ENCODE data around the gene JMJD6.

JMJD6 gene

DNA sequence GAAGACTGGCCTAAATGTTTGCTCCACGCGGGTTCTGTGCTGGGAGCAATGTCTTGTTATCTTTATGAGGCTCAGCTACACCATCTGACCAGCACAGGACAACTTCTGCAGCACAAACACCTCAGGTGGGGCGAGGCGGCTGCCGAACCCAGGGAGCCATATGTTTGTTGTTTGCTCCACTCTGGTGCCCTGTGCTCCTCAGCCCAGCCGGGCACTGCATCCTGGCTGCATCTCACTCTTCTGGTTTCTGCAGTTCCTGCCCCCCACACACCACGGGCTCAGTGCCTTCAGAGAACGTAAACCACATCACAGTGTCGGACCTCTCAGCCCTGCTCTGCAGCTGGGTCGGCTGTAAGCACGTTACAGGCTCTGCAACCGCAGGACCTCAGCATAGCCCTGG is 48.1 kb downstream of the JMJD6 start:
- H4K5ac ChIP-seq (ENCODE audit: low read length) = no peak overlapping the region
- no peak overlapping the region for H4K8ac ChIP-seq (ENCODE audit: low read depth, low read length)
- H3K36me3 ChIP-seq (ENCODE audit: control insufficient read depth, insufficient read depth, low read length) = no peaks in the 10 kb centered on the region
- H2BK15ac ChIP-seq (replicated peaks; ENCODE audit: low read depth) = no peak overlapping the region
- H3K23ac ChIP-seq (ENCODE audit: low read length) = no peak overlapping the region
- H3K79me1 ChIP-seq (ENCODE audit: low read length) = no peaks in the 10 kb centered on the region
- H2BK5ac ChIP-seq (ENCODE audit: low read length) = no peak overlapping the region
- no peaks in the 10 kb centered on the region for H3K79me2 ChIP-seq (ENCODE audit: control insufficient read depth, insufficient read depth, low read length)
- no CpG with 5 or more reads among the region's 12 CpGs for WGBS (ENCODE audit: extremely low coverage, insufficient coverage, low lambda C conversion rate)
- H2BK120ac ChIP-seq (ENCODE audit: low read depth, low read length) = no peak overlapping the region
- H3K4me2 ChIP-seq (ENCODE audit: low read length) = no peak overlapping the region
- H3K18ac ChIP-seq (ENCODE audit: low read length) = no peak overlapping the region
- no peak overlapping the region for H3K4me3 ChIP-seq (ENCODE audit: low read length)
- no peaks in the 10 kb centered on the region for H3K27me3 ChIP-seq (ENCODE audit: insufficient read depth, low read length, poor library complexity)
- no peak for DNase-seq
- H3K4me1 ChIP-seq (ENCODE audit: control insufficient read depth, low read depth, low read length) = no peaks in the 10 kb centered on the region
- no peak overlapping the region for H3K27ac ChIP-seq (ENCODE audit: low read depth, low read length)
- no peak overlapping the region for H3K4ac ChIP-seq (ENCODE audit: low read depth, low read length)
- H2AK5ac ChIP-seq (ENCODE audit: low read length) = no peak overlapping the region
- no peak overlapping the region for H3K9ac ChIP-seq (ENCODE audit: low read length)
- H3K56ac ChIP-seq (ENCODE audit: low read length) = peak overlapping the region; percentile 34

DNA sequence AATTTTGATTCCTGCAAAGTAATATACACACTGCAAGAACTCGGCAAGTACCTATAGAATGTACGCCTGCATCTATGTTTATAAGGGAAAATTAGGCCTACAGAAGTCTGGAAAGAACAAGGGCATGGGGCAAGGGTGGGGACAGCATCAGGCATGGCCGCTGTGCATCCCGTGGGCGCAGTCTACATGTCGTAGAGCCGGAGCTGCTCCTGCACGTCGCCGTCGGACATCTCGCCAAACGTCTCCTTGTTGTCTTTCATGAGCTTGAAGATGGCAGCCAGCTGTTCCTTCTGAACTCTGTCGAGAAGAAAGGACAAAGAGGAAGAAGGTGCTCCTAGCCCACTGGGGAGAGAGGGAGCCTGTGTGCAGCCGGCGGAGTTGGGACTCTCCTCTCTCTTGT is 49.0 kb downstream of the JMJD6 start:
- Histone ChIP-seq H3K23ac (ENCODE audit: low read length) (no peak overlapping the region), H2BK5ac (ENCODE audit: low read length) (no peak overlapping the region), H3K4me3 (ENCODE audit: low read length) (no peak overlapping the region), H3K27me3 (ENCODE audit: insufficient read depth, low read length, poor library complexity) (no peaks in the 10 kb centered on the region), H2BK15ac (replicated peaks; ENCODE audit: low read depth) (no peak overlapping the region), H3K79me1 (ENCODE audit: low read length) (no peaks in the 10 kb centered on the region), H3K9ac (ENCODE audit: low read length) (no peak overlapping the region), H4K5ac (ENCODE audit: low read length) (no peak overlapping the region), H3K27ac (ENCODE audit: low read depth, low read length) (no peak overlapping the region), H3K4me1 (ENCODE audit: control insufficient read depth, low read depth, low read length) (no peaks in the 10 kb centered on the region), H3K36me3 (ENCODE audit: control insufficient read depth, insufficient read depth, low read length) (no peaks in the 10 kb centered on the region), H3K56ac (ENCODE audit: low read length) (no peak overlapping the region), H3K4ac (ENCODE audit: low read depth, low read length) (no peak overlapping the region), H2BK120ac (ENCODE audit: low read depth, low read length) (no peak overlapping the region), H3K4me2 (ENCODE audit: low read length) (no peak overlapping the region), H3K79me2 (ENCODE audit: control insufficient read depth, insufficient read depth, low read length) (no peaks in the 10 kb centered on the region), H4K8ac (ENCODE audit: low read depth, low read length) (no peak overlapping the region), H2AK5ac (ENCODE audit: low read length) (no peak overlapping the region), H3K18ac (ENCODE audit: low read length) (no peak overlapping the region)
- no CpG with 5 or more reads among the region's 16 CpGs for WGBS (ENCODE audit: extremely low coverage, insufficient coverage, low lambda C conversion rate)
- DNase-seq = no peak

DNA sequence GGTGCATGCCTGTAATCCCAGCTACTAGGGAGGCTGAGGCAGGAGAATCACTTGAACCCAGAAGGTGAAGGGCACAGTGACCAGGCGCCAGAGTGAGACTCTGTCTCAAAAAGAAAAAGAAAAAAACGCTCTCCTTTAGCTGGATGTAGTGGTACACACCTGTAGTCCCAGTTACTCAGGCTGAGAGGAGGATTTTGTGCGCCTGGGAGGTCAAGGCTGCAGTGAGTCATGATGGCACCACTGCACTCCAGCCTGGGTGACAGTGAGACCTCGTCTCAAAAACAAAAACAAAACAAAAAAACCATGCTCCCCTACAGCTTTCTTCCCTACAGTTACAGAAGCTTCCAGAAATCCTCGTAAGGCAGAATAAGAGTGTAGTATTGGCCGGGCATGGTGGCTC is 49.8 kb downstream of the JMJD6 start:
- no peak overlapping the region for H3K9ac ChIP-seq (ENCODE audit: low read length)
- H2AK5ac ChIP-seq (ENCODE audit: low read length) = no peak overlapping the region
- no peak overlapping the region for H2BK5ac ChIP-seq (ENCODE audit: low read length)
- H3K4ac ChIP-seq (ENCODE audit: low read depth, low read length) = no peak overlapping the region
- H3K4me2 ChIP-seq (ENCODE audit: low read length) = no peak overlapping the region
- no peak overlapping the region for H3K56ac ChIP-seq (ENCODE audit: low read length)
- no peaks in the 10 kb centered on the region for H3K4me1 ChIP-seq (ENCODE audit: control insufficient read depth, low read depth, low read length)
- no peaks in the 10 kb centered on the region for H3K79me1 ChIP-seq (ENCODE audit: low read length)
- no peak for DNase-seq
- H3K18ac ChIP-seq (ENCODE audit: low read length) = no peak overlapping the region
- H4K5ac ChIP-seq (ENCODE audit: low read length) = no peak overlapping the region
- no CpG with 5 or more reads among the region's 6 CpGs for WGBS (ENCODE audit: extremely low coverage, insufficient coverage, low lambda C conversion rate)
- no peak overlapping the region for H3K27ac ChIP-seq (ENCODE audit: low read depth, low read length)
- H4K8ac ChIP-seq (ENCODE audit: low read depth, low read length) = no peak overlapping the region
- H3K27me3 ChIP-seq (ENCODE audit: insufficient read depth, low read length, poor library complexity) = no peaks in the 10 kb centered on the region
- no peak overlapping the region for H3K23ac ChIP-seq (ENCODE audit: low read length)
- no peak overlapping the region for H2BK15ac ChIP-seq (replicated peaks; ENCODE audit: low read depth)
- H3K79me2 ChIP-seq (ENCODE audit: control insufficient read depth, insufficient read depth, low read length) = no peaks in the 10 kb centered on the region
- no peak overlapping the region for H2BK120ac ChIP-seq (ENCODE audit: low read depth, low read length)
- H3K36me3 ChIP-seq (ENCODE audit: control insufficient read depth, insufficient read depth, low read length) = no peaks in the 10 kb centered on the region
- H3K4me3 ChIP-seq (ENCODE audit: low read length) = no peak overlapping the region

DNA sequence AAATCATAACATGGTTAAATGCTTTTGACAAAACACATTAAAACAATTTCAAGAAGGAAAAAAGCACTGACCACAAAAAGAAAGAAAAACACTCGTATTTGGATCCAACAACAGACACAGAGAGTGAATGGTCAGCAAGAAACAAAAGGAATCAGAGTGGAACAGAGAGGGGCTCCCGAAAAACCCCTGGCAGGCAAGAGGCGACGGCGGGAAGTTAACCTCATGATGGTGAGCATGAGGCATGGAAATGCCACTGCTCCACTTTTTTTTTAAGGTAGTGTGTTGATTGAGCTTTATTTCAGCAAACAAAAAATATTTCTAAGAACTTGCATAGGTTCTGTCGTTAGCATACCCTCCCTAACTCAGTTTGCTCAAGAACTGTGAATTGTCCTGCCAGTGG is 50.8 kb downstream of the JMJD6 start:
- H3K56ac ChIP-seq (ENCODE audit: low read length) = no peak overlapping the region
- H3K79me1 ChIP-seq (ENCODE audit: low read length) = no peaks in the 10 kb centered on the region
- H2AK5ac ChIP-seq (ENCODE audit: low read length) = no peak overlapping the region
- no peak overlapping the region for H3K9ac ChIP-seq (ENCODE audit: low read length)
- no peak overlapping the region for H2BK5ac ChIP-seq (ENCODE audit: low read length)
- H3K27me3 ChIP-seq (ENCODE audit: insufficient read depth, low read length, poor library complexity) = no peaks in the 10 kb centered on the region
- no peaks in the 10 kb centered on the region for H3K36me3 ChIP-seq (ENCODE audit: control insufficient read depth, insufficient read depth, low read length)
- H3K27ac ChIP-seq (ENCODE audit: low read depth, low read length) = no peak overlapping the region
- no peak overlapping the region for H2BK120ac ChIP-seq (ENCODE audit: low read depth, low read length)
- WGBS (ENCODE audit: extremely low coverage, insufficient coverage, low lambda C conversion rate) = no CpG with 5 or more reads among the region's 6 CpGs
- H3K4me1 ChIP-seq (ENCODE audit: control insufficient read depth, low read depth, low read length) = peaks cover 4% of the 10 kb centered on the region
- H3K79me2 ChIP-seq (ENCODE audit: control insufficient read depth, insufficient read depth, low read length) = no peaks in the 10 kb centered on the region
- no peak overlapping the region for H4K5ac ChIP-seq (ENCODE audit: low read length)
- no peak overlapping the region for H3K23ac ChIP-seq (ENCODE audit: low read length)
- no peak for DNase-seq
- no peak overlapping the region for H3K4ac ChIP-seq (ENCODE audit: low read depth, low read length)
- H3K4me2 ChIP-seq (ENCODE audit: low read length) = no peak overlapping the region
- H3K18ac ChIP-seq (ENCODE audit: low read length) = no peak overlapping the region
- H2BK15ac ChIP-seq (replicated peaks; ENCODE audit: low read depth) = no peak overlapping the region
- no peak overlapping the region for H4K8ac ChIP-seq (ENCODE audit: low read depth, low read length)
- no peak overlapping the region for H3K4me3 ChIP-seq (ENCODE audit: low read length)

DNA sequence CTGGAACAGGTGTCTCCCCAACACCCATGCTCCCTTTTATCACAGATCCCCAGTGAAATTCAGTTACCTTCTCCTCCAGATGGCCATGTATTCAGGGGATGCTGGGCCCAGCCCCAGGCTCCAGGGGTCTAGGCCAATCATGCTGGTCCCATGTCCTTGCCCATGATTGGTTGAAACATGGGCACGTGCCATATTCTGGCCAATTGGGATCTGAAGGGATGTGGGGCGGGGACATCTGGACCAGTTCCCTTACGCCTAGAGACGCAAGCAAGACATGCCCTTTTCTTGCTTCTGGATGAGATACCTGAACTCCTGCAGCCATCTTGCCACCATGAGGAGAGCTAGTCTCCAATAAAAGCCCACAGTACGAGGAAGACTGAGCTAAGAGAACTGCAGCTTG is 51.8 kb downstream of the JMJD6 start:
- no peaks in the 10 kb centered on the region for H3K36me3 ChIP-seq (ENCODE audit: control insufficient read depth, insufficient read depth, low read length)
- H3K23ac ChIP-seq (ENCODE audit: low read length) = no peak overlapping the region
- no CpG with 5 or more reads among the region's 5 CpGs for WGBS (ENCODE audit: extremely low coverage, insufficient coverage, low lambda C conversion rate)
- H2AK5ac ChIP-seq (ENCODE audit: low read length) = no peak overlapping the region
- no peak overlapping the region for H4K5ac ChIP-seq (ENCODE audit: low read length)
- H3K27me3 ChIP-seq (ENCODE audit: insufficient read depth, low read length, poor library complexity) = no peaks in the 10 kb centered on the region
- no peak overlapping the region for H4K8ac ChIP-seq (ENCODE audit: low read depth, low read length)
- H3K4ac ChIP-seq (ENCODE audit: low read depth, low read length) = no peak overlapping the region
- H3K4me3 ChIP-seq (ENCODE audit: low read length) = no peak overlapping the region
- H2BK5ac ChIP-seq (ENCODE audit: low read length) = no peak overlapping the region
- H2BK120ac ChIP-seq (ENCODE audit: low read depth, low read length) = no peak overlapping the region
- no peak overlapping the region for H3K56ac ChIP-seq (ENCODE audit: low read length)
- H3K79me2 ChIP-seq (ENCODE audit: control insufficient read depth, insufficient read depth, low read length) = no peaks in the 10 kb centered on the region
- H3K4me1 ChIP-seq (ENCODE audit: control insufficient read depth, low read depth, low read length) = peaks cover 4% of the 10 kb centered on the region
- no peaks in the 10 kb centered on the region for H3K79me1 ChIP-seq (ENCODE audit: low read length)
- no peak overlapping the region for H3K27ac ChIP-seq (ENCODE audit: low read depth, low read length)
- no peak overlapping the region for H2BK15ac ChIP-seq (replicated peaks; ENCODE audit: low read depth)
- H3K18ac ChIP-seq (ENCODE audit: low read length) = no peak overlapping the region
- no peak for DNase-seq
- H3K9ac ChIP-seq (ENCODE audit: low read length) = no peak overlapping the region
- no peak overlapping the region for H3K4me2 ChIP-seq (ENCODE audit: low read length)

DNA sequence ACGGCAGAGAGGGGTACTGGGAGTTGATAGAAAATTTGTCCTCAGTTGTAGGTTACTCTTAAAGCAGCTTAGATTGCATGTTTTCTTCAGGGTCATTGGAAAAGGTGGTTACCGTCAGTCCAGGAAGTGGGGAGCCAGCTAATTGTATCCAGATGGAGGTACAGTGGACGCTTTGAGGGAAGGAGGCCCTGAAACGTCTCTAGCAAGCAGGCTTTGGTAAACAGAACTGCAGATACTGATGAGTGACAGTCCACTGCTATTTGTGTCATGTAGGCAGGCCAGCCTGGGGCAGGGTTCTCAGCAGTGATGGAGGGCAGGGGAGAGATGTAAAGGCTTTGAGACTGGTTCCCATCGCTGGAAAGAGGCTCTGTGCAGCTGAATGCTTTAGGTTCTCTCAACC is 52.7 kb downstream of the JMJD6 start:
- H3K36me3 ChIP-seq (ENCODE audit: control insufficient read depth, insufficient read depth, low read length) = no peaks in the 10 kb centered on the region
- H3K4ac ChIP-seq (ENCODE audit: low read depth, low read length) = no peak overlapping the region
- peaks cover 4% of the 10 kb centered on the region for H3K4me1 ChIP-seq (ENCODE audit: control insufficient read depth, low read depth, low read length)
- H3K79me1 ChIP-seq (ENCODE audit: low read length) = no peaks in the 10 kb centered on the region
- no peak overlapping the region for H2BK5ac ChIP-seq (ENCODE audit: low read length)
- DNase-seq = no peak
- no CpG with 5 or more reads among the region's 5 CpGs for WGBS (ENCODE audit: extremely low coverage, insufficient coverage, low lambda C conversion rate)
- no peak overlapping the region for H4K8ac ChIP-seq (ENCODE audit: low read depth, low read length)
- H2BK15ac ChIP-seq (replicated peaks; ENCODE audit: low read depth) = no peak overlapping the region
- no peak overlapping the region for H3K23ac ChIP-seq (ENCODE audit: low read length)
- H3K27me3 ChIP-seq (ENCODE audit: insufficient read depth, low read length, poor library complexity) = no peaks in the 10 kb centered on the region
- H2BK120ac ChIP-seq (ENCODE audit: low read depth, low read length) = no peak overlapping the region
- H3K79me2 ChIP-seq (ENCODE audit: control insufficient read depth, insufficient read depth, low read length) = no peaks in the 10 kb centered on the region
- no peak overlapping the region for H3K9ac ChIP-seq (ENCODE audit: low read length)
- no peak overlapping the region for H3K27ac ChIP-seq (ENCODE audit: low read depth, low read length)
- no peak overlapping the region for H4K5ac ChIP-seq (ENCODE audit: low read length)
- no peak overlapping the region for H3K4me3 ChIP-seq (ENCODE audit: low read length)
- no peak overlapping the region for H3K18ac ChIP-seq (ENCODE audit: low read length)
- no peak overlapping the region for H3K56ac ChIP-seq (ENCODE audit: low read length)
- no peak overlapping the region for H3K4me2 ChIP-seq (ENCODE audit: low read length)
- no peak overlapping the region for H2AK5ac ChIP-seq (ENCODE audit: low read length)

Measured in mesendoderm (in vitro differentiated cells).